GM19025 (cell line): ENCODE measurements around the gene BABAM2.

Experiments used
- ATAC-seq: cut with Tn5 transposase; IDR thresholded peaks from one replicate; pipeline ENCODE4 v1.9.1; 2021; ENCODE audit warnings: mild to moderate bottlenecking, low read depth, moderate library complexity; ENCODE audit not compliant: unreplicated experiment

BABAM2 gene

DNA sequence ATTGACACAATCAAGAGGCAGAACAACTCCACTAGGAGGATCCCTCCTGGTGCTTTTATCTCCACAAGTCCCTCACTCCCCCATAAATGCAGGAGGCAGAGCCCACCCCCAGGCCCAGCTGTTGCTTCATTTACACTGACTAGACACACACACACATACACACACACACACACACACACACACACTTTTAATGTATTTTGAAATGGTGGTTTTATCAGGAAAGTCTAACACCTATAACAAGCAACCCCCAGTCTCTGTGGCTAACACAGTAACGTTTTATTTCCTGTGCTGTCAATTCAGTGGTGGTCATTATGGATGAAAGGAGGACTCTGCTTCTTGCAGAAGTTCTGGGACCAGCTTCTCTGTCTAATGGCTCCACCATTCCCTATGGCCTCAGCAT is 376.8 kb downstream of the BABAM2 start:
- ATAC-seq, result no peak

DNA sequence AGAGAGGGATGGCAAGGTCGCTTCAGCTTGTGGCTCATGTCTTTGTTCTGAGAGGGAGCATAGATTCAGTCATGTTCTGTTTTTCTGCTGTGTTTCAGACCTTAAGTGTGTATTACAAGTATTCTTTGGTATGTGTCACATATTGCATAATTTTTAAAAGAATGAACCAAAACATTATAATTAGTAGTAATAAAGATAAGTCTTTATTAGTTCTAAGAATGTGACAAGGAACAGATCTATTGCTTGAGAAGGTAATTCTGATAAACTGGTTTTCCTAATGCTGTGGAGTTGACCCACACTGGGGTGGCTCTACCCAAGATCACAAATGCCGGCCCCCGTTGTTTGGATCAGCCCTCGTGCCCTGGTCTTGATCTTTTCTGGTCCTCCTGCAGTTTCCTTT is 377.9 kb downstream of the BABAM2 start:
- ATAC-seq, result no peak

DNA sequence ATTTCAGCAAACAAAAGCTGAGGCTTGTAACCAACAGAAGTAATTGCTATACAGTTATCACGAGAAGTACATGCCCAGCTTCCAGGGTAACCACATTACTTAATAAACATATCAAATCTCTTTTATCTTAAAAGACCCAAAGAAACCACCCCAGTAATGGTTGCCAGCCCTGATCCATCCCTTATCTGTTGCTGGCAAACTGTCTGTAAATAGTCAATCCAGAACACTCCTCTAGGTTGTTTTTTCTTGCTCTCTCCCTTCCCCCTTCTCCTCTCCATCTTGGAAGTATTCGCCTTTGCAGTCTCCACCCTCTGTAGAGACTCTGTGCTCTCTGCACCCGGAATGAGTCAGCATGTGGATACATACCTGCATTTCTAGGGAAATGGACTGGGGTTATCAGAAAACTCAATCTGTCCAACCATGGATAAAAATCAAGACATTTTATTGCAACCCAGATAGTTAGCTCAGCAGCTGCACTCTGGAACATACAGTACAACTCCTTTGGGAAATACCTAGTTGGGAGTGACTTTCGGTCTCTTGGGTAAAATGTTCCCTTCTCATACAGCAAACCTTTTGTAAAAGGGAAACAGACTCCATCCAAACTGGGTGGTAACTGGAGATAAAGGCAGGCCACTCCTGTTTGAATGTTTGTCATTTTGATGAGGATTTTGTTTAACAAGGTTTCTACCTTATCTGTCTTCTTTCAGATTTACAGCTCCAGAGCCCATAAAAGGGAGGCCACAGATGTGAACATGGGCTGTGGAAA is 378.7 kb downstream of the BABAM2 start:
- ATAC-seq, result no peak

- no peak for ATAC-seq
These were observed 380.1 kb downstream of the BABAM2 start for GRCh38 chr2:28270456-28271152.

DNA sequence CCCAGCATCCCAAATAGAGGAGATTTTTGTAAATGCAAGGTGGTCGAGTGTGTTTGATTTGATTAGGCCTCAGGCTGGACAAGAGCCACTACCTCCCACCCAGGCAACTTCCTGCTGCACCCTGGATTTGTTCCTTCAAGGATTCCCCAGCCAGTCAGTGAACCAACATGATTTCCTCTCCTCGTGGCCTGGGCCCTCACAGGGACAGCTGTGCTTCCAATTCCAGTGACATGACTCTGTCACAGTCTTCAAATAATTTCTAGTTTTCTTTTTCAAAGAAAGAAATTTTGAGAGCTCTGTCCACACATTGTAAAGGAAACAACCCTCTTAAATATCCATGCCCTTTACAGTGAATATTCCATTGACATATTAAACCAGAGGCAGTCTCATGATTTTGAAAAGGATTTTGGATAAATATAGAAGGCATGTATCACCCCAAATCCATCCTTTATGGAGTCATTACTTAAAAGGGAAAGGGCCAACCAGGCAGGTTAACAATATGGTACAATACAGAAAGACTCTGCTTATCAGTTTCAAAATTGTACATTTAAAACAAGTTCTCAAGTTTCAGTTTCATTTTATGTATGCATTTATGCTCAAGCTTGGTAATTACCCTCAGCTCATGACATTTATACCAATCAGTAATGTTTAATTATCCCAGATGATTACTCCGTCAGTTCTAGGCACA is 380.8 kb downstream of the BABAM2 start:
- ATAC-seq, result no peak

DNA sequence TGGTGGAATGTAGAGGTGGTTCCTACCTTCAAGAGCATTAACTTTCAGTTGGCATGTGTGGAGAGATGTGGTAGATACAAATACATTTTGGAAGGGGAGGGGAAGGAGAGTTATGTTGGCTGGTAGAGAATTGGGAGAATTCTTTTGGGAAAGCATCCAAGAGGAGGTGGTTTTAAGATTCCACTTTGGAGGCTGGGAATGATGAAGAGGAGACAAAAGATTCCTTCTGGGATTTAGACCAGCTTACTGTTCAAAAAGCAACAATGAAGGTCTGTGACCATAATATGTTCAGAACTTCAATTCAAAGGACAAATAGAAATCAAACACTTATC is 381.4 kb downstream of the BABAM2 start:
- ATAC-seq, result no peak

DNA sequence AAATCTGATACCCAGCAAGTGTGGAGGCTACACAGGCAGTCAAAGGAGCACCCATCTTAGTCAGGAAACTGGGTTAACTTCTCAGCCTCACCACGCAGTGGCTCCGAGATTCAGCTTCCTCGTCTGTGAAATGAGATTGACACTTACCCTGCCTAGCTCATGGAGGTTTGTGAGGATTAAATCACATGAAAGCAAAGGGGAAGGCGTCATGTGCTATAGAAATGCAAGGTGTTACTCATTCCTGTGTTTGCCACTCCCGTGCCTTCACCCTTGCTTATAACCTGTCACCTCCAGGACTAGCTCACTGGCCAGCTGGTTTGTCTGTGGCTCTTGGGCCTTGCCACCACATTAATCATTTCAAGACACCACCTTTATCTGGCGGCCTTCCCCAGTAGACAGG is 383.2 kb downstream of the BABAM2 start:
- ATAC-seq, result no peak

GRCh38 chr2:28274911-28275685 is 384.6 kb downstream of the BABAM2 start:
- no peak for ATAC-seq

DNA sequence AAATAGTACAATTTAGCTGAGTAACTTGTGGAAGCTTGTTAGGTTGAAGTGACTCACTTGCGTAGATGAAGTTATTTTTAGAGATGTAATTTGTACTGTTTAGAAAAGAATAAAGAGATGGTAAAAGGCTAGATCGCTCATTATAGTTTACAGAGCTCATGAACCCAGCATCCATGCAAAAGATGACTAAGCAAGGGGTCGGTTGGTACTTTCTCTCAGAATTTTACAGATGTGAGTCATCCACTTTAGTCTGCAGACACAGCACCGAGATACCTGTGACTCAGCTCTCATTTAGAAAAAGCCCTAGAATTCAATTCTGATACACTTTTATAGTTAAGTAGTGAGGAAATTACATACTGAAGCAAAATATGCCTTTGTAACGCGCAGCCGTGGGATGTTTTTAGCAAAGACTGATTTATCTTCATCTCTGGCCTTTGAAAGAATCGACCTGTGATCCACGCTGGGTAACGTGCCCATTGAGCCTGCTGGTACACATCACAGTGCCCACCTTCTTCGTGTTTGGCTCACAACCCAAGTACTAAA is 385.6 kb downstream of the BABAM2 start:
- ATAC-seq, result no peak

DNA sequence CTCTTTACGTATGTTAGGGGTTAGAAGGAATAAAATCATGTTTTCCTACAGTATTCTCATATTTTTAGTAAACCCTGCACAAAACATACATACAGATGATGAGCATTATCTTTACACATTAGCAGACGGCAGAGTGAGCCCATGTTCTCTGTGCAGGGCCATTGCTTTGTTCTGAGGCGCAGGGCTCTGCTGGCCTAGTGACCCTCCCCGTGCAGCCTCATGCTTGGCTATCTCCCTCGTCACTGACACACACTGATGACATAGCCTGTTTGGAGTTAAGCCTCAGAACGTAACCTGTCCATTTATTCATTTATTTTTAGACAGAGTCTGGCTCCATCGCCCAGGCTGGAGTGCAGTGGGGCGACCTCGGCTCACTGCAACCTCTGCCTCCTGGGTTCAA is 386.3 kb downstream of the BABAM2 start:
- ATAC-seq, result no peak

DNA sequence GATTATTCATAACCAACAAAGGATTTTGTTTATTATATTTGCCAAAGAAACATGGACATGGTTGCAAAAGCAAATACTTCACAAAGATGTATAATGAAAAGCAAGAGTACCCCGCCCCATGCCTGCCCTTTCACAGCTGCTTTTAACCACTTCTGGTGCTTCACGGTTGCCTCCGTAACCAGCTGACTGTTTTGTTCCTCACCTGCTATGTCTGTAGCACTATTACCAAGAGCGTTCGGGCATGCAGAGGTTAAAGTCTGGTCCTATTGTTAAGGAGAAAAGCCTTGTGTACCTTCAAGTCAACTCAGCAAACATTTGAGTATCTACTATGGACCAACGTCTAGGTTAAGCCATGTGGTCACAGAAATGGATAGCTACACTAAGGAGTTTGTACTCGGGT is 386.9 kb downstream of the BABAM2 start:
- no peak for ATAC-seq

DNA sequence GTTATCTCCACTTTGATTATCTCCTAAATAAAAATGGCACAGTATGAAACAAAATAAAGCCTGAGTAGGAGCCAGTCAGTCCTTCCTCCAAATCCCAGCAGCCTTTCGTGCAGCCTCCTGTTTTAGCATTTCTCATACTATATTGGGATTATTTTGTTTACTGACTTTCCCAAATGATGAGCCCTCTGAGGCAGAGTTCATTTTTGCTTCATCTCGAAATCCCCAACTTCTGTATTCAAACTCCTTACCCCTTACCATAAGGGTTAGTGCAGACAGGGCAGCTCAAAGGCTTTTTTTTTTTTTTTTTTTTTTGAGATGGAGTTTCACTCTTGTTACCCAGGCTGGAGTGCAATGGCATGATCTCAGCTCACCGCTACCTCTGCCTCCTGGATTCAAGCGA is 388.8 kb downstream of the BABAM2 start:
- no peak for ATAC-seq

DNA sequence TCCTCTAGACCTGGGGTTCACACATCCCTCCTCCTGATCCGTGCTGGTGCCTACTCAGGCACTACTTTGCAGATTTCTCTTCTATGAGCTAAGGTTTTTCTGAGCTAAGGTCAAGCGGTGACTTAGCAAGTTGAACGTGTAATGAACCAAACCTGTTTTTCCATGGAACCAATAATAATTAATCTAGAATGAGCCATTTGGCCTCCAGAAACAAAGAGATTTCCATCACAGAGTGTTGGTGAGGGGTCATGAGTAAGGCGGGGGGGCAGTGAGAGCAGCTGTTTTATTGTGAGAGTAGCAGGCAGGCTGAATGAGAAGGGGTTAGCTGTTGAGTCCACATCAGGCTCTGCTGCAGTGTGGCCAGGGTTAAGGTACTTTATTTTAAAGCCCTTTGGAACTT is 390.1 kb downstream of the BABAM2 start:
- no peak for ATAC-seq

DNA sequence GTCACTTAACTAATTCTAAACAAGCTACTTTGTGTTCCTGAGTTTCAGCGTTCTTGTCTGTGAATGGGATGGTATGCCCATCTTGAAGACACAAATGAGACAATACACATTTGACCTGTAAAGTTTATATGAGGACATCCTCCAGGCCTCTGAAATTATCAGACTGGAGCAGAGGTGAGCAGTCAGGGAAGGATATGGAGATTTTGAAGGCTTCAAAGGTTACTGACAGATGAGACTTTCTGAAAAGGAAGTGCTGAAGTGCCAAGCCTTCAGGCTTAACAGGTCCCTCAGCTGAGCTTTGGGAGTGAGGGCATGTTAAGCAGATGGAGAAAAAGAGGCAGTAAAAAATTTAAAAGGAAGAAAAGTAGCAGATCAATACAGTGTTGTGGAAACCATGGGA is 391.2 kb downstream of the BABAM2 start:
- ATAC-seq, result no peak

GRCh38 chr2:28282248-28282647 is 391.7 kb downstream of the BABAM2 start:
- no peak for ATAC-seq

- ATAC-seq, result no peak
These were observed 392.5 kb downstream of the BABAM2 start for GRCh38 chr2:28282861-28283646.

DNA sequence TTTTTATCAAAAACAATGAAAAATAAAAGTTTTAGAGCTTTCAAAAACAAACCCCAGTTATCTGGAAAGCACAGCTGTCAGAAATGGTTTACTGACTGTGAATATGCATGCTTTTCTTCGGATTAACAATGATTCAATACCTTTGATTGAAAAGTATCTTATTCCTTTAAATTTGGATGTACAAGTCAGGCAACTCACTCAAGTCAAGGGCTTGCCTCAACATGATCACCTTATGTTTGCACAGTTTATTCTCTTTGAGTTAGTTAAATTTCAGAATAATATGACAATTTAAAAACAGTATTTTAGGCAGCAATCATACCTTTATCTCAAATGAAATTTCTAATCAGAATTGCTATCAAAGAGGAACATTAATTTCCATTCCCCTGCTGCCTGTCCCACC is 393.3 kb downstream of the BABAM2 start:
- no peak for ATAC-seq

DNA sequence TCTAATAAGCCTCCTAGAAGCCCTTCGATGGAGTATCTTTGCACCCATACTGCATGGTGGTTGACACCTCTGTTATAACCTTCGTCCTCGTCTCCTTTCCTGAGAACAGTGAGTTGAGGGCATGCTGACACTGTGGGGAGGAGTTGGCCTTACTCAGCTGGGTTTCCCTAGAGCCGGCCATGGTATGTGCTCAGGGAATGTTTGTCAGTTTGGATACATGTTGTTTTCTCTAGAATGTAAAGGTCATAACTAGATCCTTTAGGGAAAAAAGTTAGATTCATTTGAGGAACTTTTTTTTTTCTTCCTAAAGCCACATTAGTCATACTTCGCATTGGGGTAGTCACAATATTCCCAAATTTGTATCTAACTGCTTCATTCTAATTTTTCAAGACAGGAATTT is 396.1 kb downstream of the BABAM2 start:
- ATAC-seq, result no peak

- ATAC-seq, result no peak
These were observed 396.9 kb downstream of the BABAM2 start for GRCh38 chr2:28287256-28287915.
